Kidney epithelial cell (primary cell): ENCODE measurements around the gene TSHZ2. TPM values are rescaled to one million over a fixed set of nuclear protein-coding genes. Genes with fewer than 3 reads are reported as not detected.

Experiments
- DNase-seq: peaks from one replicate; pipeline ENCODE4 v3.0.0-alpha.2; 2010; ENCODE audit warnings: low read depth
- H3K27me3 ChIP-seq: 2 replicates; pipeline ENCODE4 v1.6.0; 2011; ENCODE audit warnings: low read length; ENCODE audit not compliant: control insufficient read depth, insufficient read depth
- H3K36me3 ChIP-seq: 2 replicates; pipeline ENCODE4 v1.5.1; 2011; ENCODE audit warnings: low read length; ENCODE audit not compliant: control insufficient read depth, insufficient read depth
- H3K4me3 ChIP-seq: 2 replicates; pipeline ENCODE4 v1.5.1; 2011; ENCODE audit warnings: low read depth, mild to moderate bottlenecking, control low read depth, low read length
- total RNA-seq: library from RNA; depleted of rRNA; stranded (reverse); fragments of >200 nt; gene quantifications from 2 replicates; pipeline ENCODE4 v1.2.3, GENCODE V29; 2015
- TF ChIP-seq, protein P1 (sequence below): IDR thresholded peaks from 2 replicates; pipeline ENCODE4 v1.5.1; 2011; ENCODE audit warnings: mild to moderate bottlenecking, moderate library complexity, low read length, control low read depth, inconsistent platforms; ENCODE audit not compliant: insufficient read depth, poor library complexity, severe bottlenecking

TSHZ2 gene
- total RNA-seq, 1 donor from 2014 or later = 1.0 TPM

DNA sequence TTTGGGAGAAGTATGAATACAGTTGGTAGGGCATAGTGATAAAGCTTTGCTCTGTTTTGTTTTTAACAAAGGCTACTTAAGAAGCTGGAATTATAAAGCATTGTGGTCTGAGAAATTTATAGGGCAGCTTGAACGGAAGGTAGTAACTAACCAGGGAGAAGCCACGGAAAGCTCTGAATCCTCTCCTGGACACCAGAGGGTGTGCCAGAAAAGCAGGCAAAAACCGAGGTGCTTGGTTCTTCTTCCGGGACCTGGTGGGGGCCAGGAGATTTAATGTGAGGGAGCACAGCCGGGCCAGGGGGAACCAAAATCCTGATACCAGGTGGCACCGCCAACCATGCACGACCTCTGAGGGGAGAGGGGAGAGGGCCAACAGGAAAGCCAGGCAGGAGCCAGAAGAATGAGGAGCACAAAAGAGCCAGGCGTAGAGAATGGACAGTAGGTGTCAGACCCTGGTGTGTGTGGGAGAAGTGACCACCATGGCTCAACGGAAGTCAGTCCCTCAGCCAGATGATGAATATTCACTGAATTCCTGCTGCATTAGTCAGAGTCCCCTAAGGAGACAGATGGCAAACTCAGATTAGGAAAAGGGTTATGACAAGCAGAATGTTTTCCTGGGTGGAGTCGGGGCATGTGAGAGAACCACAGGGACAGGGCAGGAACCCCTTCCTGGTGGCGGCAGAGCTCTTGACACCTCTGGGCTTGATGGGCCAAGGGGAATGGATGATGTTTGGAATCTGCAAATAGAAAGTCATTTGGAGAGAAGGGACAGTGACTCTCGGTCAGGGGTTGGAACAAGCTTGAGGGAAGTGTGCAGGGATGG, 359.2 kb downstream of the TSHZ2 start:
- no peak overlapping the region for H3K4me3 ChIP-seq
- no peaks in the 10 kb centered on the region for H3K36me3 ChIP-seq
- H3K27me3 ChIP-seq = no peaks in the 10 kb centered on the region
- TF ChIP-seq, protein P1, sequence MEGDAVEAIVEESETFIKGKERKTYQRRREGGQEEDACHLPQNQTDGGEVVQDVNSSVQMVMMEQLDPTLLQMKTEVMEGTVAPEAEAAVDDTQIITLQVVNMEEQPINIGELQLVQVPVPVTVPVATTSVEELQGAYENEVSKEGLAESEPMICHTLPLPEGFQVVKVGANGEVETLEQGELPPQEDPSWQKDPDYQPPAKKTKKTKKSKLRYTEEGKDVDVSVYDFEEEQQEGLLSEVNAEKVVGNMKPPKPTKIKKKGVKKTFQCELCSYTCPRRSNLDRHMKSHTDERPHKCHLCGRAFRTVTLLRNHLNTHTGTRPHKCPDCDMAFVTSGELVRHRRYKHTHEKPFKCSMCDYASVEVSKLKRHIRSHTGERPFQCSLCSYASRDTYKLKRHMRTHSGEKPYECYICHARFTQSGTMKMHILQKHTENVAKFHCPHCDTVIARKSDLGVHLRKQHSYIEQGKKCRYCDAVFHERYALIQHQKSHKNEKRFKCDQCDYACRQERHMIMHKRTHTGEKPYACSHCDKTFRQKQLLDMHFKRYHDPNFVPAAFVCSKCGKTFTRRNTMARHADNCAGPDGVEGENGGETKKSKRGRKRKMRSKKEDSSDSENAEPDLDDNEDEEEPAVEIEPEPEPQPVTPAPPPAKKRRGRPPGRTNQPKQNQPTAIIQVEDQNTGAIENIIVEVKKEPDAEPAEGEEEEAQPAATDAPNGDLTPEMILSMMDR = peak; percentile 3
- peak; percentile 32 for DNase-seq

GRCh38 chr20:53332022-53332837, 360.1 kb downstream of the TSHZ2 start:
- TF ChIP-seq, protein P1 = no peak
- no peak for DNase-seq

DNA sequence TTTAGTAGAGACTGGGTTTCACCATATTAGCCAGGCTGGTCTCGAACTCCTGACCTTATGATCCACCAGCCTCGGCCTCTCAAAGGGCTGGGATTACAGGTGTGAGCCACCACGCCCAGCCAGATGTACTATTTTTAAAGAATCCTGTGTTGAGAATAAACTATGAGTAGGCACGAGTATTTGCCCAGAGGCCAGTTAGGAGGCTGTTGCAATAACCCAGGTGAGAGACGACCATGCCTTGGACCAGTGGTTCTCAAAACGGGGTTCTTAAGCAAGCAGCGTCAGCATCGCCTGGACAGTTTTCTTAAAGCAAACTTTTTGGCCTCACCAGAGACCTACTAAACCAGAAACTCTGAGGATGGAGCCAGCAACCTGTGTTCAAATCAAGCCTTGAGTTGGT, 362.7 kb downstream of the TSHZ2 start:
- TF ChIP-seq, protein P1 = no peak
- DNase-seq = no peak
- Histone ChIP-seq H3K27me3 (no peaks in the 10 kb centered on the region), H3K4me3 (no peak overlapping the region), H3K36me3 (no peaks in the 10 kb centered on the region)

More at GRCh38 chr20:53332022-53332837, 360.1 kb downstream of the TSHZ2 start:
- Histone ChIP-seq H3K36me3 (no peaks in the 10 kb centered on the region), H3K27me3 (no peaks in the 10 kb centered on the region), H3K4me3 (no peak overlapping the region)

DNA sequence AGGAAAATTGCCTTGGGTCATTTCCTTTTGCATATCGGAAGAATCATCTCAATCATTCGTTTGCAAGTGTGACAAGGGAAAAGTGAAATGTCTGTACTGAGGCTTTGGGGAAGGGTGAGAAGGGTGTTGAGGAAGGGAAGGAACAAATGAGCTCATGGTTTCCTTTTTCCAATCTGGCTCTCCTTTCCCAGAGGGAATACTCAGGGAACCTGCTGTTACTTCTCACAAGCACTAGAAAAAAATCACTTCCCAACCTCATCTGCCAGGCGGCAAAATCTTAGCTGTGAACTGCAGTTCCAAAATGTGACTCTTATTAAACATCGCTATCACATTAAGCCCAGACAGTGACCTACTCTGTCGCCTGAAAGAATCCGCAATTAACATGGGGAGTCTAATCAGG, 363.4 kb downstream of the TSHZ2 start:
- Histone ChIP-seq H3K36me3 (no peaks in the 10 kb centered on the region), H3K4me3 (no peak overlapping the region), H3K27me3 (no peaks in the 10 kb centered on the region)
- DNase-seq = no peak
- TF ChIP-seq, protein P1 = no peak

- Histone ChIP-seq H3K4me3 (no peak overlapping the region), H3K36me3 (no peaks in the 10 kb centered on the region), H3K27me3 (no peaks in the 10 kb centered on the region)
- TF ChIP-seq, protein P1 = no peak
- DNase-seq = no peak
These were observed 364.7 kb downstream of the TSHZ2 start for GRCh38 chr20:53336892-53337291.
